Esophagus (tissue), 2 donors: ENCODE data around the gene CLDN2. TPM values are rescaled to one million over a fixed set of nuclear protein-coding genes. Genes with fewer than 3 reads are reported as not detected.

ENCODE experiments used
- H3K27ac ChIP-seq, 2 donors: one replicate each; pipeline ENCODE4 v1.5.1; 2013; ENCODE audit warnings: low read depth in 2 of 2, mild to moderate bottlenecking in 2 of 2, inconsistent platforms in 1 of 2, low read length in 1 of 2, moderate library complexity in 1 of 2
- H3K27me3 ChIP-seq, 2 donors: one replicate each; pipeline ENCODE4 v1.6.1; 2013; ENCODE audit warnings: low read length in 2 of 2, control low read depth in 1 of 2, mild to moderate bottlenecking in 1 of 2; ENCODE audit not compliant: insufficient read depth in 2 of 2, control insufficient read depth in 1 of 2
- H3K36me3 ChIP-seq, 2 donors: one replicate each; pipeline ENCODE4 v1.6.1; 2013; ENCODE audit warnings: low read length in 1 of 2; ENCODE audit not compliant: control insufficient read depth in 2 of 2, insufficient read depth in 2 of 2
- H3K4me1 ChIP-seq, 2 donors: one replicate each; pipeline ENCODE4 v1.6.1; 2013; ENCODE audit warnings: low read length in 1 of 2; ENCODE audit not compliant: control insufficient read depth in 2 of 2, insufficient read depth in 2 of 2
- H3K4me3 ChIP-seq, 2 donors: one replicate each; pipeline ENCODE4 v1.5.1; 2013; ENCODE audit warnings: low read length in 2 of 2, mild to moderate bottlenecking in 2 of 2, low read depth in 1 of 2, moderate library complexity in 1 of 2
- H3K9me3 ChIP-seq, 2 donors: one replicate each; pipeline ENCODE4 v1.6.1; 2013; ENCODE audit warnings: mild to moderate bottlenecking in 2 of 2, low read depth in 1 of 2, low read length in 1 of 2, moderate library complexity in 1 of 2; ENCODE audit not compliant: control insufficient read depth in 2 of 2, insufficient read depth in 1 of 2
- WGBS, 2 donors: extraction: QIAGEN DNeasy Blood & Tissue Kit; methylation state at CpG; one replicate each; pipeline ENCODE4 v1.1.7; 2013; 5-methylcytosine and 5-hydroxymethylcytosine counted together
- polyA plus RNA-seq, 2 donors: library from polyadenylated mRNA; stranded (reverse); fragments of 200-250 nt; gene quantifications; one replicate each; pipeline ENCODE4 v1.2.3, GENCODE V29; 2013
- donor health status: healthy with polysubstance abuse.
- donor health status: Bipolar disorder and iron deficiency.

CLDN2 gene
- polyA plus RNA-seq, 2 donors: not detected

- Histone ChIP-seq H3K4me3 (no peak overlapping the region), H3K4me1 (no peaks in the 10 kb centered on the region), H3K27me3 (no peaks in the 10 kb centered on the region), H3K36me3 (peaks cover 0 to 4% of the 10 kb centered on the region in 2 donors), H3K9me3 (no peaks in the 10 kb centered on the region), H3K27ac (no peak overlapping the region)
- 91 to 92% methylated on average over 6 of the region's 6 CpGs for WGBS, 2 donors
Observed at GRCh38 chrX:106951230-106951629, 31.0 kb downstream of the CLDN2 start.

- Histone ChIP-seq H3K27me3 (no peaks in the 10 kb centered on the region), H3K4me1 (no peaks in the 10 kb centered on the region), H3K36me3 (peaks cover 0 to 4% of the 10 kb centered on the region in 2 donors), H3K27ac (no peak overlapping the region), H3K9me3 (no peaks in the 10 kb centered on the region), H3K4me3 (no peak overlapping the region)
- WGBS, 2 donors: 77 to 91% methylated on average over 3 of the region's 3 CpGs
Observed at GRCh38 chrX:106952089-106952488, 31.9 kb downstream of the CLDN2 start.

DNA sequence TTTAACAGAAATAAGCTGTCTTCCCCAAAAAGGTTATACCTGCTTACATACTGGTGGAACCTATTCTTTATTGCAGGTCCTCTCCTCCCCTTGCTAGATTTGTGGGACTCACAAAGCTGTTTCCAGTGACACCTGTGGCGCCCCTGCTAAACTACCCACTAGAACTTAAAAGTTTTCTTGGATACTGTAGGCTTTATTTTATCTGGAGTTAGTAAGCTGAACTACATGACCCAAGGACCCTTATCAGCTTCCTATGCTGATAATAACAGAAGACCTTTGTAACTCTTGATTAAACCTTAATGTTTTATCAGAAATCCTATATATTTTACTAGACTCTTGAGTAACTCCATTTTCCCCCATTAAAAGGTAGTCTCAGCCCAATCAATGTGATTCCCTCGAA is 32.3 kb downstream of the CLDN2 start:
- H3K36me3 ChIP-seq: peaks cover 0 to 4% of the 10 kb centered on the region in 2 donors
- WGBS, 2 donors: 66 to 92% methylated on average over 2 of the region's 2 CpGs
- no peaks in the 10 kb centered on the region for H3K4me1 ChIP-seq
- no peak overlapping the region for H3K4me3 ChIP-seq
- no peak overlapping the region for H3K27ac ChIP-seq
- H3K9me3 ChIP-seq: no peaks in the 10 kb centered on the region
- H3K27me3 ChIP-seq: no peaks in the 10 kb centered on the region

GRCh38 chrX:106952988-106953387 is 32.8 kb downstream of the CLDN2 start:
- no peaks in the 10 kb centered on the region for H3K4me1 ChIP-seq
- no peaks in the 10 kb centered on the region for H3K9me3 ChIP-seq
- peaks cover 0 to 4% of the 10 kb centered on the region in 2 donors for H3K36me3 ChIP-seq
- WGBS, 2 donors: 17 to 28% methylated on average over 1 of the region's 1 CpG
- H3K27ac ChIP-seq: no peak overlapping the region
- H3K4me3 ChIP-seq: no peak overlapping the region
- H3K27me3 ChIP-seq: no peaks in the 10 kb centered on the region

DNA sequence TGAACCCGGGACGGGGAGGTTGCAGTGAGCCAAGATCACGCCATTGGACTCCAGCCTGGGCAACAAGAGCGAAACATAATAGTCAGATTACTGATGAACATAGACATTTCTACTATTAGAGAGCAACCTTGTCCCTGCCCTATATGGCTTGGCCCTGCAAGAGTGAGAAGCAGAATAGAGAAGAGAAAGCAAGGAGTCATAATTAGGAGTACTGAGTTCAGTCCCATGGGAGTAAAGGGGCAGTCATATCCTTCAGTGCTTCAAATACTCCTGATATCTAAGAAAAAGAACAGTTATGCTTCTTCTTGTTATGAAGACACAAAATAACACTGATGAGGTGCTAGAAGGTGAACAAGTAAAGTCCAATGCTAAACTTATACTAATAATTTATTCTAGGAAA is 33.8 kb downstream of the CLDN2 start:
- WGBS, 2 donors: 94 to 96% methylated on average over 4 of the region's 4 CpGs
- H3K4me3 ChIP-seq: no peak overlapping the region
- H3K36me3 ChIP-seq: peaks cover 0 to 4% of the 10 kb centered on the region in 2 donors
- H3K27me3 ChIP-seq: no peaks in the 10 kb centered on the region
- no peaks in the 10 kb centered on the region for H3K4me1 ChIP-seq
- H3K27ac ChIP-seq: no peak overlapping the region
- H3K9me3 ChIP-seq: no peaks in the 10 kb centered on the region

- 37 to 78% methylated on average over 1 of the region's 1 CpG for WGBS, 2 donors
Observed at GRCh38 chrX:106955004-106955772, 35.0 kb downstream of the CLDN2 start.

DNA sequence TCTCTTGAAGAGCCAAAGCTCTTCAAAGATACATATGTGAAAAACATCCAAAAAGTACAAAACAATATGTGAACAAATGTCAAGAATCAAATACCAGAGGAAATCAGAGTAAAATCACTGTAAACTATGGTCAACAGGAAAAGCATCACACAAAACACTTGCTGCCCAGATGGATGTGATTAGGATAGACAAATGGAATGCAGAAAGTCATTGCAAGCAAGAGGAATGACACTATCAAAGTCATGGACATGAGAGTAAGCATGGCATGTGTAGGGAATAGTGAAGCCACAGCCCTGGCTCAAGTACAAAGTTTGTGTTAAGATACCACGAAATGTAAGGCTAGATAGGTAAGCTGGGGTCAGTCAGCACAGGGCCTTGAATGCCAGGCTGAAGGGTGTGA is 37.7 kb downstream of the CLDN2 start:
- Histone ChIP-seq H3K36me3 (no peaks in the 10 kb centered on the region), H3K9me3 (no peaks in the 10 kb centered on the region), H3K27me3 (no peaks in the 10 kb centered on the region), H3K4me3 (no peak overlapping the region), H3K27ac (no peak overlapping the region), H3K4me1 (no peaks in the 10 kb centered on the region)
- 42 to 95% methylated on average over 1 of the region's 1 CpG for WGBS, 2 donors

More at GRCh38 chrX:106955004-106955772, 35.0 kb downstream of the CLDN2 start:
- Histone ChIP-seq H3K4me3 (no peak overlapping the region), H3K36me3 (no peaks in the 10 kb centered on the region), H3K27ac (no peak overlapping the region), H3K9me3 (no peaks in the 10 kb centered on the region), H3K4me1 (no peaks in the 10 kb centered on the region), H3K27me3 (no peaks in the 10 kb centered on the region)

GRCh38 chrX:106959901-106960300 is 39.7 kb downstream of the CLDN2 start:
- H3K9me3 ChIP-seq: no peaks in the 10 kb centered on the region
- WGBS, 2 donors: 51 to 63% methylated on average over 2 of the region's 2 CpGs
- no peak overlapping the region for H3K27ac ChIP-seq
- no peaks in the 10 kb centered on the region for H3K4me1 ChIP-seq
- H3K27me3 ChIP-seq: no peaks in the 10 kb centered on the region
- H3K36me3 ChIP-seq: no peaks in the 10 kb centered on the region
- H3K4me3 ChIP-seq: no peak overlapping the region

GRCh38 chrX:106963111-106963510 is 42.9 kb downstream of the CLDN2 start:
- no peaks in the 10 kb centered on the region for H3K27me3 ChIP-seq
- no peak overlapping the region for H3K4me3 ChIP-seq
- H3K27ac ChIP-seq: no peak overlapping the region
- no peaks in the 10 kb centered on the region for H3K4me1 ChIP-seq
- H3K9me3 ChIP-seq: no peaks in the 10 kb centered on the region
- no peaks in the 10 kb centered on the region for H3K36me3 ChIP-seq

DNA sequence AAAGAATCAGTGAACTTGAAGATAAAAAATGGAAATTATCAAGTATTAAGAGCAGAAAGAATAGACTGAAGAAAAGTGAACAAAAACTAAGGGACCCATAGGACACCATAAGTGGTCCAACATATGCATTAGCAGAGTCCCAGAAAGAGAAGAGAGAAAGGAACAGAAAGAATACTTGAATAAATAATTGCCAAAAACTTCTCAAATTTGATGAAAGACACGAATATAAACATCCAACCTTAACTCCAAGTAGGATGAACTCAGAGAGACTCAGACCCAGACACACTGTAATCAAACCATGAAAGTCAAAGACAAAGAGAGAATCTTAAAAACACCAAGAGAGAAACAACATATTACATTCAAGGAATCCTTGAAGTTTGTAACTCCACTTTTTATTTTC is 44.1 kb downstream of the CLDN2 start:
- Histone ChIP-seq H3K4me1 (no peaks in the 10 kb centered on the region), H3K27me3 (no peaks in the 10 kb centered on the region), H3K27ac (no peak overlapping the region), H3K9me3 (no peaks in the 10 kb centered on the region), H3K4me3 (no peak overlapping the region), H3K36me3 (no peaks in the 10 kb centered on the region)
- WGBS, 2 donors: 47 to 71% methylated on average over 1 of the region's 1 CpG
